ENCODE results near the gene FBXO36.
"Not testable (repeated sequence)": the region's sequence is repeated elsewhere in the genome, so short reads cannot be mapped to it uniquely, and the experiment has no call there.

The FBXO36 gene

GRCh38 chr2:229914171-229914570, 8.1 kb upstream of the FBXO36 start:
- no peak for DNase-seq

GRCh38 chr2:229917793-229918192, 4.5 kb upstream of the FBXO36 start:
- no peak for DNase-seq

- DNase-seq = peak in 1 of 2 experiments; percentile 10
These were observed 2.2 kb upstream of the FBXO36 start for GRCh38 chr2:229920011-229920641.

DNA sequence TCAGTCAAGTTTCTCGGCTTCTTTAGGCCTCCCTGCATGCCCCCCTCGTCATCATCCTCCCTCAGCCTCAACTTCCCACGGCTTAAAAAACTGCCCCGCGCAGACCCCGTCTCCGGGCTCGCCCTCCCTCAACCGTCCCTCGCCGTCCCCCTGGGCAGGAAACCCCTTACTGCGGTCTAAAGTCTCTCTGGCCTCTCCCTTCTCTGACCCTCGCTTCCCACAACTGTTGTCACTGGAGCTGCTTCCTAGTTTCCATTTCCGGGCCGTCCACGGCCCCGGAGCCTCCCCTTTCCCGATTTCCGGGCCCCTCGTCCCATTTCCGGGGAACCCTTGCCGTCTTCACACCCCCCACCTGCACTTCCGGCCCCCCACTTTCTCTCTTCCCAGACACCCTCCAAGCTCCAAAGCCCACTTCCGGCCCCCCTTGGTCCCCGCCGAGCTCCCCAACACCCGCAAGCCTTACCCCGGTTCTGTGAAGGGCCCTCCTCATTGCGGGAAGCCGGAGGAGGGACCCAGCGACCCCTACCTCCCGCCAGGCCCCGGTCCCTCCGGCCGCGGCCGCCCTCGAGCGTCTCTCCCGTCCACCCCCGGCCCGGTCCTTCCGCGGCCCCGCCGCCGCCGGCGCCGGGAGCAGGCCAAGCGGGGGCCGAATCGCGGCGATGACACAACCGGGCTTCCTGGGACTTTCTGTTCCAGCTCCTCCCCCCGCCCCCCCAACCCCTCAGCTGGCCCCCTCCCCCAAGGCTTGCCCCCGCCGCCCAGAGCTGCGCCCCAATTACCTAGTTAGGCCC, 1.0 kb upstream of the FBXO36 start:
- peak; percentile 48 to 51 for DNase-seq

DNA sequence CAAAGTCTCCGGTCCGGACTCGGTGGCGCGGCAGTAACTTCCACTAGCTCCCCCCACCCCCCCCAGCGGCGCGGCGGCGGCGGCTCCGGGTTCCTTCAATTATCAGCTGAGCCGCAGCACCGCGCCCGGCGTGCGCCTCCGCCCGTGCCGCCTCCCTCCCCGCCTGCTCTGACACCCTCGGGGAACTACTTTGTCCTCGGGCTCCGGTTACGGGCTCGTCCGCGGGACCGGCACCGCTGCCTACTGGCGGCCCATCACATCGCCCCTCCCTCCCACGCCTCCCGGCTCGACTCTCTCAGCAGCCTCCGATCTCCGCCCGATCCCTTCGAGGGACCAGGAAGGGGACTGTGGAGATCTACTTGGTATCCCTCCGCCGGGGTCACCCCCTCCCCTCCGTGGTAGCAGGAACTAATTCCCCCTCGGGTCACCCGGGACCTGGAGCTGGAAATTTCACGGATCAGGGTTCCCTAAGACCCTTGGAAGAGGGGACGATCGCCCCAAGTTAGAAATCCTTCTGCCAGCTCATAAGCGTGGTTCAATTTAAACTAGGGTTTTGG, 333 bp upstream of the FBXO36 start, which contains the start of gene TRIP12:
Gene TRIP12, minus strand, starts transcription at position 118 of the 557 bp plus-strand sequence. CDS start 41,930 bp downstream, outside the sequence.
- DNase-seq = peak; percentile 83 to 86

- not testable (repeated sequence) for DNase-seq
These were observed 2.2 kb downstream of the FBXO36 start for GRCh38 chr2:229924541-229924940.

DNA sequence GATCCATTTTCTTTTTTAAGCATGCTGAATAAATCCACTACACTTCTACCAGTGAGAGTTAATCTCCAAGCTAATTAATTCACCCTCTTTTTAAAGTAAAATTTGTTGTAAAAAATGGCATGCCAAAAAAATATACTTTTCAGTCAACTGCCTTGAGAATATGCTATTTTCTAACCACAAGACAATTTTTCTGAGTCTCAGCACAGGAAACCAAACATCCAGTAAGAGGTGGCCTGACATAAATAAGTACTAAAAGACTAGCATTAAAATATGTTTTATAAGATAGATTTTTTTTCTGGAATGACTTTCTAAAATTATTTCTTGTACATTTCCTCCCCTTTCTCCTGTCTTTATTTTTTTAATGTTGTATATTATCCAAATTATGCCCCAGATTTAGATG, 2.9 kb downstream of the FBXO36 start:
- DNase-seq = no peak

DNA sequence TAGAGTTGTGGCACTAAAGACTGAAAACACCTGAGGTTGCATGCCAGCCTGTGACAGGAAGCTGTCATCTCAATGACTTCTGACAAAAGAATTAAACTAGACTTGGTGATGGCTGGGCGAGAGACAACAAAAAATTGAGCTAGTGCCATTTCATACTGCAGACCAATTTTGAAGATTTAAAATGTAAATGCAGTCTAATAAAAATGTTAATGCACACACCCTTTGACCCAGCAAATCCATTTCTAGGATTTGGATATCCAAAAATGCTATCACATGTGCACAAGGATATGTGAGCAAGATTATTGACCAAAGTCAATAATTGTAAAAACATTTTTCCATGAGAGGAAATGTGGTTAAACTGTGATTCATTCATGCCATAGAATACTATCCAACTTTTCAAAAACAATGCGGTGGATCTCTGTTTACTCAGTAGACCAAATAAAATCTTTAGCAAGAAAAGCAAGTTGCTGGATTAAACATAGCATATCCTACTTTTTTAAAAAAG, 5.6 kb downstream of the FBXO36 start:
- DNase-seq = no peak

GRCh38 chr2:229930656-229931055, 8.4 kb downstream of the FBXO36 start:
- no peak for DNase-seq

GRCh38 chr2:229931241-229931640, 8.9 kb downstream of the FBXO36 start:
- no peak for DNase-seq

DNA sequence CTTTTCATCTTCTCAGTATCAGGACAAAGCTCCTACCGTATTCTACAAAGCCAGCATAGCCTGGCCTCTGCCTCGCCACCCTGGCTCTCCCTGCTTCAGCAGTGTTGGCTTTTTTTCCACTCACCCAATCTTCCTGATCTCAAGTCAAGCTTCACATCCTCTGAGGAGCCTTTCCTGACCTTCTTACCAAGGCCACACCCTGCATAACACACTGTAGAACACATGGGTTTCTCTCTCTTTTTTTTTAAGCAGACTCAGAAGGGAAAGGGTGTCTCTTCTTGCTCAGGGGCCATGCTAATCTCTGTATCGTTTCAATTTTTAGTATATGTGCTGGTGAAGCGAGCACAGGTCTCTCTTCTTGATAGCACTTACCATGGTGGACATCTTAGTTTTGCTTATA, 15.2 kb downstream of the FBXO36 start:
- no peak for DNase-seq

DNA sequence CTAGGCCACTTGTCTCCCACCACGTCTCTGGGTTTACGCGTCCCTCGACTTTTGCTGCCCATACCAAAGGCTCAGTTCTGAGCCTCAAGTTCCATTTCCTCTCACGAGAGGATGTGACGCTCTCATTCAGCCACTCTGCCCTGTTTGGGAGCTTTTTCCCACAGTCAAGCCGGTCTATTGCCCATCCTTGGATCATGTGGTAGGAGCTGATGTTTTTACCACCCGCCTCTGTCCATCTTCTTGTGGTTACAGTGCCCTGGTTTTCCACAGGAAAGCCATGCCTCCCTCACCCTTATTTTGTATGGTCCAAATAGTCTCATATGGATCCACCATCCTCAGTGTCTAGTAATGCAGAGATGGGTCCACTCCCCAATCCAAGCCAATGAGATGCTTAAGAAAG, 20.4 kb downstream of the FBXO36 start:
- no peak for DNase-seq

DNA sequence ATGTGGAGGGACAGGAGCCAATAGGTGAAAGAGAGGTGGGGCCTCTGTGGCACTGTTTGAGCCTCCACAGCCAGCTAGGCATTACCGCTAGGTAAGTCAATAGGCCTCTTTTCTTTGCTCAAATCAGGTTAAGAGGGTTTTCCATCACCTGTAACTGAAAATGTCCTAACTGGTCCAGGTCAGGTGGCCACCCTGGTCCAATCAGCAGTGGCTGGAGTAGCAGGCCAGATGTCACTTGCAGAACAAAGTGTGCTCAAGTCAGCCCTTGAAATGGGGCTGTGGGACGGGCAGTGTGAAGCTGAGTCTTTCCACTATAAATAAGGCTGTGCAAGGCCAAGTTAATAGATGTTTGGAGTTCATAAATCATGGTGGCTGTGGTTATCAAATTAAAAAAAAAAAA, 20.9 kb downstream of the FBXO36 start:
- DNase-seq = no peak

DNA sequence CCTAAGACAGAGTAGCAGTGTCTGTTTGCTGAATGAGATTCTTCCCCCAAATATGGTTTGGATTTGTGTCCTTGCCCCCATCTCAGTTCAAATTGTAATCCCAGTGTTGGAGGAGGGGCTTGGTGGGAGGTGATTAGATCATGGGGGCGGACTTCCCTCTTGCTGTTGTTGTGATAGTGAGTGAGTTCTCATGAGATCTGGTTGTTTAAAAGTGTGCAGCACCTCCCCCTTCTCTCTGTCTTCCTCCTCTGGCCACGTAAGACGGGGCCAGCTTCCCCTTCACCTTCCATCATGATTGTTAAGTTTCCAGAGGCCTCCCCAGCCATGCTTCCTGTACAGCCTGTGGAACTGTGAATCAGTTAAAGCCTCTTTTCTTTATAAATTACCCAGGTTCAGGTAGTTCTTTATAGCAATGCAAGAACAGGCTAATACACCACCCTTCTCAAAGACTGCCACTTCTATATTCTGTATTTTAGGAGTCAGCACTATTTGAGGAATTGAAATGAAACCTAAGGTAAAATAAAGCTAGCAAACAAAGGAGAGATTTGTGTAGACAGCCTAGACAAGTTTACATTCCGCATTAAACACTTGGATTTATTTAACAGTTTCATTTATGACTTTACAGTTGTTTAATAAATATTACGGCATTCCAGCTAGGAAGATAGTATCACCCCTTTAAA, 21.6 kb downstream of the FBXO36 start:
- DNase-seq = no peak

- no peak for DNase-seq
These were observed 23.7 kb downstream of the FBXO36 start for GRCh38 chr2:229945975-229946374.

DNA sequence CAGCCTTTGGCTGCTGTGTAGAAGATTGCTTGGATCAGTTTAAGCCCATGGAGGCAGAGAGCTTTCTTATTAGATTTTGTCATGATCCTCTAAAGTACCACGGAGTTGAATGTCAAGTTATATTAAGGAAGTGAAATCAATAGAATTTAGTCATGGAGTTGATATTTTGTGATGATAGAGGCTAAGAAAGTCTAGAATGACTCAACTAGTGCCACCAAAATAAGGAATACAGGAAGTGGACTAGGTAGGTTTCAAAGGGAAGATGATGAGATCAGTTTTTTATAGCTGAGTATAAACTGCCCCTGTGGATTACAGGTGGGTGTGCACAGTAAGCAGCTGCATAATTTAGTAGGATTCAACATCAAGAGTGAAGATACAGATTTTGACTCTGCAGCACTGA, 25.2 kb downstream of the FBXO36 start:
- DNase-seq = no peak

DNA sequence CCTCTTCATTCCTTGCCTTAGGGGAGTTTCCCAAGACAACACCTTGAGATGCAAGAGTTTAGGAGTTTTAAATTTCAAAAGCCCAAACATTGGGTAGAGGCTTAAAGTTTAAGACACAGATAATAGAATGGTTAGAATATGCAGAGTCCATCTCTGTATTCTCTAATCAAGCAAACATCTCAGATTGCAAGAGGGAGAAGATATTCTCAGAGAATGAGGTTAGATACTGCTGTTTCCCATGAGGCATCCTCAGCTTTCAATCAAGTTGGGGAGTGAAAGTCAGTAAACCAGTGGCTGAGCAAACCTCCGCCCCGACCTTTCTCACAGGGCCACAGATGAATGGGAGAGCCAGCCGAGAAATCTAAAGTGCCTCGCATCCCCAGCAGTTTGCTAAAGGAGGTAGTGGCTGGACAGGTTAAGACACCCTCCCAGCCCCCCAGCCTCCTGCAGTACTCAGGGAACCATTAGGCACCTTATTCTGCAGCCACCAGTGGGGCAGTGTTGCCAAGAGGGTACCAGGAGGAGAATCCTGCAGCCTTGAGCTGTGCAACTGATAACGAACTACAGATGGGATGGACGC, 30.0 kb downstream of the FBXO36 start:
- DNase-seq = no peak

- DNase-seq = no peak
These were observed 33.4 kb downstream of the FBXO36 start for GRCh38 chr2:229955663-229956062.

- DNase-seq = no peak
These were observed 34.2 kb downstream of the FBXO36 start for GRCh38 chr2:229956491-229956890.

- not testable (repeated sequence) for DNase-seq
These were observed 41.3 kb downstream of the FBXO36 start for GRCh38 chr2:229963596-229963995.

DNA sequence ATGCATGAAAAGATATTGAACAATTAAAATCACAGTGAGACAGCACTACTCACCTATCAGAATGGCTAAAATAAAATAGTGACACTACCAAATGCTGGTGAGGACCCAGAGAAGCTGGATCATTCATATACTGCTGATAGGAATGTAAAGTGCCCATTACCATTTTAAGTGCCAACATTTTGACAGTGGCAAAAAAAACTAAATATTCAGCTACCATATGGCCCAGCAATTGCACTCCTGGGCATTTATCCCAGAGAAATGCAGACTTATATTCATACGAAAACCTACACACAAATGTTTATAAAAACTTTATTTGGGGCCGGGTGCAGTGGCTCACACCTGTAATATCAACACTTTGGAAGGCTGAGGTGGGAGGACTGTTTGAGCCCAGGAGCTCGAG, 47.6 kb downstream of the FBXO36 start:
- DNase-seq = no peak

DNA sequence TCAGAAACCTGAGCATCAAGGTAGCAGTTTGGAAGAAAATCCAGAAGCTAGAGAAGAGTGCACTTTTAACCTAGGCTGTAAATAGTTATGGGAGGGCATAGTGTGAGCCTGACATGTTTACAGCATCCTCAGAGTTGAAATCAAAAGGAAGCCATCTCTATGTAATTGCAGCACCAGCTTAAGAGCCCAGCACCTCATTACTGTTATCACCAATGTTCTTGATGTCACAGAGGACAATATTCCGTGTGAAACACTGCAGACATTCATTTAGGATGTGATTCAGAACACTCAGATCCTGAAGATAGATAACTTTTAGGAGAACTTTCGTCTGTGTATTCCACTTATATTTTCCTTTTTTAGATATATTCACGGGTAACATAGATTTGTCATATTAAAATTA, 48.1 kb downstream of the FBXO36 start:
- DNase-seq = no peak

DNA sequence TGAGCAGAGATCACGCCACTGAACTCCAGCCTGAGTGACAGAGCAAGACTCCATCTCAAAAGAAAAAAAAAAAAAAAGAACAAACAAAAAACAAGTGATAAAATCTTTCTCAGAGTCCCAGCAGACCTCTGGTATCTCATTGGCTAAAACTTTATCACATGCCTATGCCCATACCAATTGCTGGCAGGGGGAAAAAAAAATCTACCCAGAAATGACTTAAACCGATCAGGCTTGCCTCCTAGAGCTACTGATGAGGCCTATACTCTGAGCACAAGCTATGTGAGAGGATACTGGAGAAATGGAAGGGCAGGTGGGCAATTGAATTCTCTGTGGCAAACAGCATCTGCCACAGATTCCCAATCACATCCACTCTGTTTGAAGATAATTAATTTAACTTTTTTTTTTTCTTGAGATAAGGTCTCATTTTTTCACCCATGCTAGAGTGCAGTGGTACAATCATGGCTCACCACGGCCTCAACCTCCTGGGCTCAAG, 49.0 kb downstream of the FBXO36 start:
- no peak for DNase-seq

Measured in activated CD4-positive, alpha-beta T cell treated with anti-CD3 and anti-CD28 coated beads, Interleukin-2, amount 50 U/mL, for 4 hours (primary cell).